Hepatocyte (in vitro differentiated cells): ENCODE results near the gene TXNRD1. TPM values are rescaled to one million over a fixed set of nuclear protein-coding genes. Genes with fewer than 3 reads are reported as not detected.

Source experiments
- DNase-seq: peaks from one replicate; pipeline ENCODE4 v3.0.0-alpha.2; 2016; ENCODE audit warnings: low spot score
- H2AFZ ChIP-seq: fragments of 200-600 bp; sonication (generic); 2 replicates; pipeline ENCODE4 v1.6.0; 2016; ENCODE audit warnings: antibody characterized with exemption, mild to moderate bottlenecking
- H3K27ac ChIP-seq: fragments of 200-600 bp; sonication (generic); 2 replicates; pipeline ENCODE4 v1.5.1; 2016; ENCODE audit warnings: mild to moderate bottlenecking
- H3K27me3 ChIP-seq: fragments of 200-600 bp; sonication (generic); 2 replicates; pipeline ENCODE4 v1.6.1; 2016
- H3K36me3 ChIP-seq: fragments of 200-600 bp; sonication (generic); replicated peaks from 2 replicates; pipeline ENCODE4 v1.5.1; 2016; ENCODE audit warnings: low read depth; ENCODE audit not compliant: insufficient read depth
- H3K4me1 ChIP-seq: fragments of 200-600 bp; sonication (generic); 2 replicates; pipeline ENCODE4 v1.5.1; 2016; ENCODE audit warnings: mild to moderate bottlenecking, moderate library complexity; ENCODE audit not compliant: insufficient read depth
- H3K4me2 ChIP-seq: fragments of 200-600 bp; sonication (generic); 2 replicates; pipeline ENCODE4 v1.6.0; 2016
- H3K4me3 ChIP-seq: fragments of 200-600 bp; sonication (generic); 2 replicates; pipeline ENCODE4 v1.5.1; 2016; ENCODE audit warnings: mild to moderate bottlenecking
- H3K79me2 ChIP-seq: fragments of 200-600 bp; sonication (generic); 2 replicates; pipeline ENCODE4 v1.6.0; 2017; ENCODE audit warnings: mild to moderate bottlenecking
- H3K9me2 ChIP-seq: fragments of 200-600 bp; sonication (generic); replicated peaks from 2 replicates; pipeline ENCODE4 v1.6.0; 2017; ENCODE audit warnings: mild to moderate bottlenecking; ENCODE audit not compliant: insufficient read depth
- H3K9me3 ChIP-seq: fragments of 200-600 bp; sonication (generic); 2 replicates; pipeline ENCODE4 v1.5.1; 2016; ENCODE audit warnings: low read depth, mild to moderate bottlenecking
- H4K20me1 ChIP-seq: fragments of 200-600 bp; sonication (generic); 2 replicates; pipeline ENCODE4 v1.6.0; 2016; ENCODE audit warnings: mild to moderate bottlenecking; ENCODE audit not compliant: insufficient read depth, poor library complexity, severe bottlenecking
- CTCF ChIP-seq: fragments of 200-600 bp; sonication (generic); IDR thresholded peaks from 2 replicates; pipeline ENCODE4 v1.5.1; 2016; ENCODE audit warnings: antibody characterized with exemption, mild to moderate bottlenecking; ENCODE audit not compliant: poor library complexity
- EZH2 ChIP-seq: fragments of 200-600 bp; sonication (generic); IDR thresholded peaks from 2 replicates; pipeline ENCODE4 v1.6.1; 2016; ENCODE audit warnings: antibody characterized with exemption, mild to moderate bottlenecking, borderline replicate concordance
- EZH2phosphoT487 ChIP-seq: fragments of 200-600 bp; sonication (generic); IDR thresholded peaks from one replicate; pipeline ENCODE4 v1.6.1; 2018; ENCODE audit warnings: antibody characterized with exemption, mild to moderate bottlenecking, low read depth, moderate library complexity; ENCODE audit not compliant: unreplicated experiment, severe bottlenecking
- WGBS: methylation state at CpG from one replicate; pipeline ENCODE4 v1.1.6; 2016; ENCODE audit warnings: low lambda C conversion rate; ENCODE audit errors: missing lambda C conversion rate; 5-methylcytosine and 5-hydroxymethylcytosine counted together
- polyA plus RNA-seq: library from polyadenylated mRNA; unstranded; fragments of >200 nt; fragmentation: Nextera tagmentation; extraction: Ambion mirVana; gene quantifications from 2 replicates; pipeline ENCODE4 v1.2.1, GENCODE V29; 2016
- total RNA-seq: library from RNA; depleted of rRNA; stranded (reverse); fragments of >200 nt; gene quantifications from 2 replicates; pipeline ENCODE4 v1.2.3, GENCODE V29; 2014

The TXNRD1 gene
- total and polyA plus RNA-seq, 2 experiments from 2014 or later: 49.8 to 113 TPM

GRCh38 chr12:104316936-104317335 is 101.4 kb downstream of the TXNRD1 start:
- no peaks in the 10 kb centered on the region for H3K9me3 ChIP-seq
- TF ChIP-seq EZH2phosphoT487 (no peak), CTCF (no peak), EZH2 (no peak)
- H3K4me2 ChIP-seq: no peak overlapping the region
- H3K4me1 ChIP-seq: no peaks in the 10 kb centered on the region
- H3K9me2 ChIP-seq: no peaks in the 10 kb centered on the region
- H3K79me2 ChIP-seq: peaks cover 10% of the 10 kb centered on the region
- H4K20me1 ChIP-seq: no peaks in the 10 kb centered on the region
- no peak for DNase-seq
- no peak overlapping the region for H3K4me3 ChIP-seq
- H3K27ac ChIP-seq: no peak overlapping the region
- H3K27me3 ChIP-seq: no peaks in the 10 kb centered on the region
- H2AFZ ChIP-seq: no peak overlapping the region
- H3K36me3 ChIP-seq: peaks cover 4% of the 10 kb centered on the region

- Histone ChIP-seq H3K9me2 (no peaks in the 10 kb centered on the region), H3K27me3 (no peaks in the 10 kb centered on the region), H3K4me3 (no peak overlapping the region), H3K4me1 (no peaks in the 10 kb centered on the region), H3K27ac (no peak overlapping the region), H3K9me3 (no peaks in the 10 kb centered on the region), H3K4me2 (no peak overlapping the region), H3K79me2 (peaks cover 5% of the 10 kb centered on the region), H2AFZ (no peak overlapping the region), H4K20me1 (no peaks in the 10 kb centered on the region), H3K36me3 (peaks cover 4% of the 10 kb centered on the region)
- DNase-seq: no peak
- TF ChIP-seq EZH2phosphoT487: no peak
- TF ChIP-seq EZH2: no peak
- no peak for TF ChIP-seq CTCF
- WGBS: 95% methylated on average over 7 of the region's 7 CpGs
These were observed 102.1 kb downstream of the TXNRD1 start for GRCh38 chr12:104317538-104318210.

GRCh38 chr12:104319028-104319427 is 103.4 kb downstream of the TXNRD1 start:
- Histone ChIP-seq H3K9me2 (no peaks in the 10 kb centered on the region), H3K79me2 (no peaks in the 10 kb centered on the region), H3K4me2 (no peak overlapping the region), H3K4me1 (no peaks in the 10 kb centered on the region), H3K27ac (no peak overlapping the region), H2AFZ (no peak overlapping the region), H3K4me3 (no peak overlapping the region), H3K36me3 (peaks cover 4% of the 10 kb centered on the region), H4K20me1 (no peaks in the 10 kb centered on the region), H3K9me3 (no peaks in the 10 kb centered on the region), H3K27me3 (no peaks in the 10 kb centered on the region)
- no peak for DNase-seq
- TF ChIP-seq CTCF: no peak
- WGBS: 90% methylated on average over 1 of the region's 1 CpG
